ENCODE data around the gene THAP8. TPM values are rescaled to one million over a fixed set of nuclear protein-coding genes. Genes with fewer than 3 reads are reported as not detected.

The THAP8 gene
- total RNA-seq, 1 donor from 2014 or later: 6.0 TPM

GRCh38 chr19:36097036-36097435 lies 43.0 kb upstream of the THAP8 start:
- H2AFZ ChIP-seq (ENCODE audit: low read depth, low read length): no peak overlapping the region
- H3K4me1 ChIP-seq (ENCODE audit: insufficient read depth, low read length): no peaks in the 10 kb centered on the region
- Mint-ChIP-seq H3K9me3 (ENCODE audit: unreplicated experiment) (no peaks in the 10 kb centered on the region), H3K27ac (ENCODE audit: unreplicated experiment) (no peak overlapping the region), H3K4me1 (ENCODE audit: low read depth, unreplicated experiment) (no peaks in the 10 kb centered on the region), H3K27me3 (ENCODE audit: low read depth, unreplicated experiment) (peaks cover 3% of the 10 kb centered on the region), H3K36me3 (ENCODE audit: low read depth, unreplicated experiment) (no peaks in the 10 kb centered on the region), H3K4me3 (ENCODE audit: unreplicated experiment) (no peak overlapping the region)
- peaks cover 5% of the 10 kb centered on the region for H3K36me3 ChIP-seq (ENCODE audit: insufficient read depth, low read length)
- TF ChIP-seq CTCF (IDR thresholded peaks at IDR 0.05; ENCODE audit: insufficient read depth, low read depth, low read length): no peak
- no peak for TF ChIP-seq EZH2 (IDR thresholded peaks at IDR 0.05; ENCODE audit: insufficient read depth, low read length)
- H4K20me1 ChIP-seq (ENCODE audit: insufficient read depth, low read length): no peaks in the 10 kb centered on the region
- no peaks in the 10 kb centered on the region for H3K9me3 ChIP-seq (ENCODE audit: insufficient read depth, low read depth, low read length)
- DNase-seq (ENCODE audit: low read depth) (no peak), FAIRE-seq (no peak)
- H3K79me2 ChIP-seq (ENCODE audit: insufficient read depth, low read length): no peaks in the 10 kb centered on the region
- H3K9ac ChIP-seq (ENCODE audit: low read length): no peak overlapping the region
- H3K27me3 ChIP-seq (ENCODE audit: insufficient read depth, low read length): no peaks in the 10 kb centered on the region
- H3K27ac ChIP-seq (ENCODE audit: low read depth, low read length): no peak overlapping the region
- no peak overlapping the region for H3K4me2 ChIP-seq (ENCODE audit: low read length)
- no peak overlapping the region for H3K4me3 ChIP-seq (ENCODE audit: insufficient read depth, low read depth, low read length)

DNA sequence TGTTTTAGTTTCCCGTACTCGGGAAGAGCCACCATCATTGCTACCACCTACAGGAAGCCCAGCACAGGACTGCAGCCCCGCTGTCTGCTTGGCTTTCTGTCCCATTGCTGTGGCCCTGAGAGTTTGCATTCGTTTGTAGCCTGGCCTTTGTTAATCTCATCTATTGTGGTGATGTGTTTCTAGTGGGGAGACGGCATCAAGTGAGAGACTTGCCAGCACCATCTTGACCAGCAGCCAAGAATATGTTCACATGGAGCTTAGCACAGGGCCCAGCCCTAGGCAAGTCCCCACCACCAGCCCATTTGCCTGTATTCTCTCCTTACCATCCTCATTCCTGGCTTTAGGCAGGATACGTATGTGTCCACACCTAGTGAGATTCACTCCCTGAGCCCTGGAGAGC lies 39.6 kb upstream of the THAP8 start:
- Histone ChIP-seq H3K4me2 (ENCODE audit: low read length) (no peak overlapping the region), H3K9me3 (ENCODE audit: insufficient read depth, low read depth, low read length) (no peaks in the 10 kb centered on the region), H3K4me1 (ENCODE audit: insufficient read depth, low read length) (no peaks in the 10 kb centered on the region), H3K36me3 (ENCODE audit: insufficient read depth, low read length) (peaks cover 5% of the 10 kb centered on the region), H3K4me3 (ENCODE audit: insufficient read depth, low read depth, low read length) (no peak overlapping the region), H4K20me1 (ENCODE audit: insufficient read depth, low read length) (no peaks in the 10 kb centered on the region), H3K9ac (ENCODE audit: low read length) (no peak overlapping the region), H3K79me2 (ENCODE audit: insufficient read depth, low read length) (no peaks in the 10 kb centered on the region), H2AFZ (ENCODE audit: low read depth, low read length) (no peak overlapping the region), H3K27ac (ENCODE audit: low read depth, low read length) (no peak overlapping the region), H3K27me3 (ENCODE audit: insufficient read depth, low read length) (no peaks in the 10 kb centered on the region)
- no peaks in the 10 kb centered on the region for H3K4me1 Mint-ChIP-seq (ENCODE audit: low read depth, unreplicated experiment)
- peaks cover under 1% of the 10 kb centered on the region for H3K36me3 Mint-ChIP-seq (ENCODE audit: low read depth, unreplicated experiment)
- no peak overlapping the region for H3K27ac Mint-ChIP-seq (ENCODE audit: unreplicated experiment)
- H3K27me3 Mint-ChIP-seq (ENCODE audit: low read depth, unreplicated experiment): peaks cover 7% of the 10 kb centered on the region
- H3K4me3 Mint-ChIP-seq (ENCODE audit: unreplicated experiment): no peak overlapping the region
- no peak for TF ChIP-seq CTCF (IDR thresholded peaks at IDR 0.05; ENCODE audit: insufficient read depth, low read depth, low read length)
- TF ChIP-seq EZH2 (IDR thresholded peaks at IDR 0.05; ENCODE audit: insufficient read depth, low read length): no peak
- FAIRE-seq (no peak), DNase-seq (ENCODE audit: low read depth) (no peak)
- H3K9me3 Mint-ChIP-seq (ENCODE audit: unreplicated experiment): no peaks in the 10 kb centered on the region

GRCh38 chr19:36093146-36093662 lies 39.1 kb upstream of the THAP8 start:
- Histone ChIP-seq H3K27me3 (ENCODE audit: insufficient read depth, low read length) (no peaks in the 10 kb centered on the region), H3K4me2 (ENCODE audit: low read length) (no peak overlapping the region), H3K4me1 (ENCODE audit: insufficient read depth, low read length) (no peaks in the 10 kb centered on the region), H4K20me1 (ENCODE audit: insufficient read depth, low read length) (no peaks in the 10 kb centered on the region), H3K9me3 (ENCODE audit: insufficient read depth, low read depth, low read length) (no peaks in the 10 kb centered on the region), H2AFZ (ENCODE audit: low read depth, low read length) (no peak overlapping the region), H3K9ac (ENCODE audit: low read length) (no peak overlapping the region), H3K79me2 (ENCODE audit: insufficient read depth, low read length) (no peaks in the 10 kb centered on the region), H3K4me3 (ENCODE audit: insufficient read depth, low read depth, low read length) (no peak overlapping the region), H3K36me3 (ENCODE audit: insufficient read depth, low read length) (peaks cover 5% of the 10 kb centered on the region), H3K27ac (ENCODE audit: low read depth, low read length) (no peak overlapping the region)
- DNase-seq (ENCODE audit: low read depth) (no peak), FAIRE-seq (no peak)
- Mint-ChIP-seq H3K9me3 (ENCODE audit: unreplicated experiment) (no peaks in the 10 kb centered on the region), H3K4me3 (ENCODE audit: unreplicated experiment) (no peak overlapping the region), H3K27ac (ENCODE audit: unreplicated experiment) (no peak overlapping the region), H3K4me1 (ENCODE audit: low read depth, unreplicated experiment) (no peaks in the 10 kb centered on the region), H3K27me3 (ENCODE audit: low read depth, unreplicated experiment) (peaks cover 7% of the 10 kb centered on the region), H3K36me3 (ENCODE audit: low read depth, unreplicated experiment) (peaks cover 4% of the 10 kb centered on the region)
- TF ChIP-seq CTCF (IDR thresholded peaks at IDR 0.05; ENCODE audit: insufficient read depth, low read depth, low read length) (no peak), EZH2 (IDR thresholded peaks at IDR 0.05; ENCODE audit: insufficient read depth, low read length) (no peak)

All from astrocyte (in vitro differentiated cells and primary cell).